ENCODE data around the gene DNASE1L2.

Gene DNASE1L2

GRCh38 chr16:2195322-2196161 is 40.7 kb upstream of the DNASE1L2 start (continued):
- TF ChIP-seq ZBTB49 (tag by site-specific recombination; IDR thresholded peaks at IDR 0.05; ENCODE audit: low read depth) (no peak), ZNF391 (tag by site-specific recombination; IDR thresholded peaks at IDR 0.05; ENCODE audit: borderline replicate concordance, low read depth) (no peak), GLIS2 (tag by site-specific recombination; IDR thresholded peaks at IDR 0.05) (peak; percentile 77), ZNF10 (tag by site-specific recombination; IDR thresholded peaks at IDR 0.05) (no peak), BCL11B (tag by site-specific recombination; IDR thresholded peaks at IDR 0.05; ENCODE audit: low read depth) (no peak), OSR2 (tag by site-specific recombination; IDR thresholded peaks at IDR 0.05) (no peak), ZNF2 (tag by site-specific recombination; IDR thresholded peaks at IDR 0.05) (no peak), ZNF785 (tag by site-specific recombination; IDR thresholded peaks at IDR 0.05) (no peak), ZNF214 (tag by site-specific recombination; IDR thresholded peaks at IDR 0.05; ENCODE audit: borderline replicate concordance) (no peak), ZNF664 (tag by site-specific recombination; IDR thresholded peaks at IDR 0.05) (no peak), ZSCAN30 (tag by site-specific recombination; IDR thresholded peaks at IDR 0.05) (no peak), ZNF518A (tag by site-specific recombination; conservative IDR thresholded peaks at IDR 0.05; ENCODE audit: low read depth) (no peak), ZFP69B (tag by site-specific recombination; IDR thresholded peaks at IDR 0.05) (no peak), ZNF596 (tag by site-specific recombination; IDR thresholded peaks at IDR 0.05) (no peak), GLI2 (tag by site-specific recombination; IDR thresholded peaks at IDR 0.05; ENCODE audit: borderline replicate concordance, low read depth) (no peak), ZXDB (tag by site-specific recombination; IDR thresholded peaks at IDR 0.05) (no peak), TSHZ1 (tag by site-specific recombination; IDR thresholded peaks at IDR 0.05; ENCODE audit: borderline replicate concordance) (no peak), PRDM10 (tag by site-specific recombination; IDR thresholded peaks at IDR 0.05) (no peak), MZF1 (tag by site-specific recombination; IDR thresholded peaks at IDR 0.05; ENCODE audit: borderline replicate concordance) (no peak), ZNF549 (tag by site-specific recombination; IDR thresholded peaks at IDR 0.05) (no peak), ZBTB8A (tag by site-specific recombination; IDR thresholded peaks at IDR 0.05) (peak; percentile 70), ATF2 (tag by site-specific recombination; IDR thresholded peaks at IDR 0.05; ENCODE audit: low read depth) (no peak), SCRT1 (tag by site-specific recombination; IDR thresholded peaks at IDR 0.05; ENCODE audit: borderline replicate concordance) (no peak)

All from HEK293 (cell line).